Stimulated activated CD4-positive, alpha-beta T cell treated with anti-CD3 and anti-CD28 coated beads, Interleukin-4, amount 100 ng/mL, for 48 hours (primary cell): Measurements from ENCODE around the gene CCN2.
"Not testable (repeated sequence)": the region's sequence is repeated elsewhere in the genome, so short reads cannot be mapped to it uniquely, and the experiment has no call there.

Source experiments
- DNase-seq, 2 donors: peaks; one replicate each; pipeline ENCODE4 v3.0.0-alpha.2; 2020; ENCODE audit warnings: low read depth in 2 of 2

The CCN2 gene

DNA sequence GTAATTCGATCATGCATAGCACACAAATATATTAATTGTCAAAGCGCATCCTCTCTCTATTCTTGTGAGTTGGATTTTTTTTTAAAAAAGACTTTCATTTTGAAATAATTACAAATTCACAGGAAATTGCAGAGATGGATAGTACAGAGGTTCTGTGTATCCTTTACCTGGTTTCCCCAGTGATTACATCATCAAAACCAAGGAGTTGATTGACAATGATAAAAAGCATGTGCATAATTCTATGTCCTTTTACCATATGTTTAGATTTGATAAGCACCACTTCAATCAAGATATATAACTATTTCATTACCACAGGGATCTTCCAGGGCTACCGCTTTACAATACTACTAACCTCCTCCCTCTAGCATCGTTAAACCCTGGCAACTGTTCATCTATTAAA lies 40.2 kb downstream of the CCN2 start:
- no peak for DNase-seq

DNA sequence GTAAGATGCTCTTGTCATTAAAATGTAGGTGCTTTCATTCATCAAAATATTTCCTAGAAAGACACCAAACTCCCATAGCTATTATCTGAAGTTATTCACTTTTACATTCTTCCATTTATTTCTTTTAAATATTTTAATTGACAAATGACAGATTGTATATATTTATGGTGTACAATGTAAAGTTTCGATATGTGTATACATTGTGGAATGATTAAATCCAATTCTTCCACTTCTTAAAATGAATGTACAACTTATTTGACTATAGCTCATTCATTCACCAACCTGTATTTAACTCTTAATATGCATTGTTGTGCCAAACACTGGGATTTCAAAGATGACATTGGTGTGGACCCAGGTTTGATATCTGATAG lies 41.0 kb downstream of the CCN2 start:
- no peak for DNase-seq

DNA sequence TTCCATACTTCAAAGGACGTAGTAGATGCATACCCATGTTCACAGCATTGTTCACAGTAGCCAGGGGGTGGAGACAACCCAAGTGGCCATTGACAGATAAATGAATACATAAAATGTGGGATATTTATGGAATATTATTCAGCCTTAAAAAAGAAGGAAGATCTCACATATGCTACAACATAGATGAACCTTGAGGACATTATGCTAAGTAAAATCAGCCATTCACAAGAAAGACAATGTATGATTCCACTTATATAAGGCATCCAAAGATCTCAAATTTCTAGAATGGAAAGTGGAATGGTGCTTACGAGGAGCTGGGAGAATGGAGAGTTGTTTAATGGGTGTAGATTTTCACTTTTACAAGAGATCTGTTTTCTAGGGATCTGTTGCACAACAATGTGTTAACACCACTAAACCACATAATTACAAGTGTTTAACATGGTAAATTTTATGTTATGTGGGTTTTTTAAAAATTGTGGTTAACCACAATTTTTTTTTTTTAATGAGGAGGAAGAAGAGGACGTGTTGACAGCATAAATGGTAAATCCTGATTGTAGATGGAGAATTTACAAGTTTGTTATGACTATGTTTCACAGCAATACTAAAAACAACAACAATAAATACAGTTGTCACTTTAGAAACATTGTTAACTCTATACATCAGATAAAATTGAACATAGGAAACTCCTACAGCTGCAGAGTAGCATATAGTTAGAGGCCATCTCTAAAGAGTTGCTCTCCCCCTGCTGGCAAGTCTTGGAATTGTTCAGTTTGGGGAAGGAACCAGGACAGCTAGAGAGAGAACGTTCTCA lies 41.6 kb downstream of the CCN2 start:
- DNase-seq = peak; percentile 63 to 73

DNA sequence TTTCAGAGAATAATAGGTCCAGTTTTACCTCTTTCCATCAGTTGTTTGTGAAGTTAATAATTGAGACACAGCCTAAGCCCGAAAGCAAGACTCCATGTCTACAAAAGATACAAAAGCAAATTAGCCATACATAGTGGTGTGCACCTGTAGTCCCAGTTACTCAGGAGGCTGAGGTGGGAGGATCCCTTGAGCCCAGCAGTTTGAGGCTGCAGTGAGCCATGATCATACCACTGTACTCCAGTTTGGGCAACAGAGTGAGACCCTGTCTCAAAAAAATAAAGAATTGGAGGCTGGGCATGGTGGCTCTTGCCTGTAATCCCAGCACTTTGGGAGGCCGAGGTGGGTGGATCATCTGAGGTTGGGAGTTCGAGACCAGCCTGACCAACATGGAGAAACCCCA lies 42.4 kb downstream of the CCN2 start:
- DNase-seq = not testable (repeated sequence)

DNA sequence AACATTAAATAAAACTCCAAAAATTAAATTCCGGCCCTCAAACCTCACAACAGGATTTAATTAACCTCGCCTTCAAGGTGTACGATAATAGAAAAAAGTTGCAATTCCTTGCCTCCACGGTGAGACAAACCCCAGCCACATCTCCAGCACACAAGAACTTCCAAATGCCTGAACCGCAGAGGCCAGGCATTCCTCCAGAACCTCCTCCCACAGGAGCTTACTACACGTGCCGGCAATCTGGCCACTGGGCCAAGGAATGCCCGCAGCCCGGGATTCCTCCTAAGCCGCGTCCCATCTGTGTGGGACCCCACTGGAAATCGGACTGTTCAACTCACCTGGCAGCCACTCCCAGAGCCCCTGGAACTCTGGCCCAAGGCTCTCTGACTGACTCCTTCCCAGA lies 47.4 kb downstream of the CCN2 start:
- DNase-seq = not testable (repeated sequence)

DNA sequence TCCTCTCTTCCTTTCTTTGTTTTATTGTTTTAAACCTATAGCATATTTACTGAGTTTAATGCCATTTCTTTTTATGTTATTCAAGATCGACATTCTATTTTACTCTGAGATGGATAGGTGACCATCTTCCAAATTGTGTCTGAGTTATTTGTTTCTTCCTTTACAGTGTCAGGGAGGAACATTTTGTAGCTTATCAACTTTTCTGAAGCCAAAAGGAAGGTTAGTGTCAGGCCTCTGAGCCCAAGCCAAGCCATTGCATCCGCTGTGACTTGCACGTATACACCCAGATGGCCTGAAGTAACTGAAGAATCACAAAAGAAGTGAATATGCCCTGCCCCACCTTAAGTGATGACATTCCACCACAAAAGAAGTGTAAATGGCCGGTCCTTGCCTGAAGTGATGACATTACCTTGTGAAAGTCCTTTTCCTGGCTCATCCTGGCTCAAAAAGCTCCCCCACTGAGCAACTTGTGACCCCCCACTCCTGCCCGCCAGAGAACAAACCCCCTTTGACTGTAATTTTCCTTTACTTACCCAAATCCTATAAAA lies 49.8 kb downstream of the CCN2 start:
- not testable (repeated sequence) for DNase-seq

DNA sequence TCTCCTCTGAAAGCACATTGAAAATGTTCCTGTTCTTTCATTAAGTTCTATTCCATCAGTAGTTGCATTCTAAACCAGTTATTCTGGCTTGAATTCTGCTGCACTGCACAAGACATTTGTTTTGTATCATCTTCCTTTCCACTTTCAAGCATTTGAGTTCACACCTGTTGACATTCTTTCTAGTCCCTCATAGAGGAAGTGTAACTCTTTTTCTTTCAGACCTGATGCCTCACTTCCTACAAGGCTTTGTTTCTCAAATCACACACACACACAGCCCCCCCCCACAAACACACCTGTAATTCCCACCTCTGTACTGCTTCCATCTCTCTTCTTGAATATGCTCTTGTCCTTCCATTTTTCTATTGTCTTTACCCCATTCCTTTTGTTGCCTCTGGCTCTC lies 50.9 kb downstream of the CCN2 start:
- DNase-seq = no peak

DNA sequence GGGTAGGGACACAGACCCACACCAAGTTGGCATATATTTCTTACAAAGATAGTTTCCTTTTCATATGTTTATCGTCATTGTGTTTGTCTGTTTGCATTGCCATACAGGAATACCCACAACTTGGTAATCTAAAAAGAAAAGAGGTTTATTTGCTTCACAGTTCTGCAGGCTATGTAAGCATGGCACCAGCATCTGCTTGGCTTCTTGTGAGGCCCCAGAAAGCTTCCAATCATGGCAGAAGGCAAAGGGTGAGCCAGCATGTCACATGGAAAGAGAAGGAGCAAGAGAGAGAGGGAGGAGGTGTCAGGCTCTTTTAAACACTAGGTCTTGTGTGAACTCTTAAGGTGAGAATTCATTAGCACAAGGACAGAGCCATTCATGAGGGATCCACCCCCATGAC lies 52.5 kb downstream of the CCN2 start:
- DNase-seq = no peak
